HL-60 (cell line): Measurements from ENCODE around the gene TTLL8.

ENCODE experiments used
- DNase-seq, 2 experiments: peaks; one replicate each; pipeline ENCODE4 v3.0.0-alpha.2; 2010 to 2020; ENCODE audit warnings: low read depth in 1 of 2, low spot score in 1 of 2
- H3K27ac ChIP-seq: fragments of 250-450 bp; sonication (Bioruptor Pico); replicated peaks from 2 replicates; pipeline ENCODE4 v1.5.1; 2020; ENCODE audit warnings: mild to moderate bottlenecking, moderate library complexity
- H3K27me3 ChIP-seq: fragments of 250-450 bp; sonication (Bioruptor Pico); 2 replicates; pipeline ENCODE4 v1.5.1; 2021; ENCODE audit warnings: mild to moderate bottlenecking, moderate library complexity; ENCODE audit not compliant: insufficient read depth, poor library complexity, severe bottlenecking
- H3K4me3 ChIP-seq: replicated peaks from 2 replicates; pipeline ENCODE4 v1.5.1; 2011; ENCODE audit warnings: mild to moderate bottlenecking, control low read depth, low read length; ENCODE audit not compliant: insufficient read depth
- GABPA ChIP-seq: IDR thresholded peaks from 2 replicates; pipeline ENCODE4 v1.6.1; 2012; ENCODE audit warnings: low read depth
- POLR2AphosphoS5 ChIP-seq: IDR thresholded peaks from 2 replicates; pipeline ENCODE4 v1.6.1; 2012; ENCODE audit warnings: low read depth
- REST ChIP-seq: IDR thresholded peaks from 2 replicates; pipeline ENCODE4 v1.6.1; 2012; ENCODE audit warnings: low read depth; ENCODE audit not compliant: insufficient replicate concordance
- SPI1 ChIP-seq: IDR thresholded peaks from 2 replicates; pipeline ENCODE4 v1.6.1; 2012; ENCODE audit warnings: low read depth, mild to moderate bottlenecking, borderline replicate concordance
- long read RNA-seq: library from polyadenylated mRNA; unstranded; transcript quantifications from one replicate; pipeline ENCODE4 v2.0.0, GENCODE V29; 2020
- TF ChIP-seq, protein P1 (sequence below): IDR thresholded peaks from one replicate; pipeline ENCODE4 v1.5.1; 2011; ENCODE audit warnings: low read length, control low read depth, inconsistent platforms; ENCODE audit not compliant: insufficient read depth

TTLL8 gene
- long read RNA-seq = 0 reads

DNA sequence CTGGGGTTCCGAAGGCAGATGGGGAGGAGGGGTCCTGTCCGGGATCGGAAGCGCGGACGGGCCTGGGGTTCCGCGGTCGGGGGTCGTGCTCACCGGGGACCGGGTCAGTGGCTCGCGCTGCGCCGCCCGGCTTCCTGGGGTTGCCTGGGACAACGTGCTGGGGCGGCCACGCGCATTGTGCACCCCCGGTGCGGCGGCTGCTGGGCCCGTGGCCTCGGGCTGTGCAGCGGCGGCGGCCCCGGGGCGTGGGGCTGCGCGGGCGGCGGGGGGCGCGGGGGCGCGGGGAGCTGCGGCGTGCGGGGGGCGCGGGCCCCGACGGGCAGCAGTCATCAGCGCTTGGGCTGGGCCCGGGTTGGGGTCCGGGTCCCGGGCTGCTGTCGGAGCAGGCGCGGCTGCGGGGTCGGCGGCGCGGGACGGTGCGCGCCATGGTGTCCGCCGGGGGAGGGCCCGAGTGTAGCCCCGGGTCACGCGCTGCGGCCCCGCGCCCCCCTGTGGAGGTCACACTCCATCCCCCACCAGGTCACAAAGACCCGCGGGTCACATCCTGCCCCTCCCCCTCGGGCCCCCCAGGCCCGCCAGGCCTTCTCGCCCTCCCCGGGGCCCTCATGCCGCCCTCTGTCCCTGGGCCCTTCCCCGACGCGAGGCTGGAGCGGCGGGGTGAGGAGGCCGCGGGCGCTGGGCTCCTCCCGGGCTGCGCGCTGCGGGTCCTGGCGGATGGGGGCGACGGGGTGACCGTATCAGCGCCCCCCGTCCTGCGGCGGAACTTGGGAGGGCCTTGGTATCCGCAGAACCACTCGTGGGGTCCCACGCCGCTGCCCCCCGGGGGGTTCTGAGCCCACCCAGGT is at the start of gene TTLL8:
Gene TTLL8 (minus strand): TSS at position 238 of the 845 bp plus-strand sequence.
- no peak within 1 kb of the TSS for H3K27ac ChIP-seq
- H3K4me3 ChIP-seq = no peak within 1 kb of the TSS
- no peak for DNase-seq
- TF ChIP-seq POLR2AphosphoS5 = no peak
- no peak for TF ChIP-seq REST
- TF ChIP-seq, protein P1, sequence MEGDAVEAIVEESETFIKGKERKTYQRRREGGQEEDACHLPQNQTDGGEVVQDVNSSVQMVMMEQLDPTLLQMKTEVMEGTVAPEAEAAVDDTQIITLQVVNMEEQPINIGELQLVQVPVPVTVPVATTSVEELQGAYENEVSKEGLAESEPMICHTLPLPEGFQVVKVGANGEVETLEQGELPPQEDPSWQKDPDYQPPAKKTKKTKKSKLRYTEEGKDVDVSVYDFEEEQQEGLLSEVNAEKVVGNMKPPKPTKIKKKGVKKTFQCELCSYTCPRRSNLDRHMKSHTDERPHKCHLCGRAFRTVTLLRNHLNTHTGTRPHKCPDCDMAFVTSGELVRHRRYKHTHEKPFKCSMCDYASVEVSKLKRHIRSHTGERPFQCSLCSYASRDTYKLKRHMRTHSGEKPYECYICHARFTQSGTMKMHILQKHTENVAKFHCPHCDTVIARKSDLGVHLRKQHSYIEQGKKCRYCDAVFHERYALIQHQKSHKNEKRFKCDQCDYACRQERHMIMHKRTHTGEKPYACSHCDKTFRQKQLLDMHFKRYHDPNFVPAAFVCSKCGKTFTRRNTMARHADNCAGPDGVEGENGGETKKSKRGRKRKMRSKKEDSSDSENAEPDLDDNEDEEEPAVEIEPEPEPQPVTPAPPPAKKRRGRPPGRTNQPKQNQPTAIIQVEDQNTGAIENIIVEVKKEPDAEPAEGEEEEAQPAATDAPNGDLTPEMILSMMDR = no peak
- no peak for TF ChIP-seq GABPA
- no peak for TF ChIP-seq SPI1
- H3K27me3 ChIP-seq = peaks cover 2% of the 10 kb centered on the region

- Histone ChIP-seq H3K27ac (no peak overlapping the region), H3K27me3 (no peaks in the 10 kb centered on the region), H3K4me3 (no peak overlapping the region)
- TF ChIP-seq SPI1 = no peak
- TF ChIP-seq, protein P1 = no peak
- no peak for TF ChIP-seq REST
- TF ChIP-seq GABPA = no peak
- no peak for TF ChIP-seq POLR2AphosphoS5
- DNase-seq = no peak
Observed at GRCh38 chr22:50107529-50107928, 49.4 kb upstream of the TTLL8 start.

DNA sequence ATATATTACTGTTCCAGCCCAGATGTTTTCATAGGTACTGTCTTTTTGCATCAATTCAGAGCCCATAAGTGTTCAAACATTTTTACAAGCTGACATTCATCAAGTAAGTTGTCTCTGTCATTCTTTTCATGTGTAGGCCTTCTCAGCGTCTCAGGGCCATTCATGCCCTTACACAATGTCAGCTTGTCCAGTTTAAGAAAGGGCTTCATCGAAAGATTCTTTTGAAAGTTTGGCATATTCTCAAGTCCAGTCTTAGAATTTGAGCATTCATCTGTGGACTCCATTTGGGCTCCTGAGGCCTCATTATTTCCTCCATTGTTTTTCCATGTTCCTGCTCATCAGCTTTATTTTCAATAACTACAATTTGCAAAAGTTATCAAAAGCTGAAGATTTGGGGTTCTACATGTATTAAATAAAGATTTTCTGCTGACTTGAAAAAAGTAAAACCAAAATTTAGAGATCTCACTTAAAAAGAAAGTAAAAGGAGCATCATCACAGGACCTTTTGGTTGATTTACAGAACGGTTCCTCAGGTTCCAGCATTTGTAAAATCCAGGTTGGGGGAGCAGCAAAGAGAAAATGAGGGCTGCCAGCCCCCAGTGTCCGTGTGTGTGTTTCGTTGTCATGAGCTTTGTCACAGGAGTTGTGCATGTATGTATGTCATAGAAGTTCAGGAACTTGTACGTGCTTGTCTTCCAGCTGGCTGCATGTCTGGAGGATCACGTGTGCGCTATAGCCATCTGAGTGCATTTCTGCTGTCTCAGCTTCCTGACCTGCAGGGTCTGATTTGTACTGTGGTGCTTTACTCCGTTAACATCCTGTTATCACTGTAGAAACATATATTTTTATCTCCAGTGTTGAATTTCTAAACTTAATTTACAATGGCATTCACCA is 47.4 kb upstream of the TTLL8 start:
- Histone ChIP-seq H3K27ac (no peak overlapping the region), H3K4me3 (no peak overlapping the region), H3K27me3 (no peaks in the 10 kb centered on the region)
- peak in 1 of 2 experiments; percentile 44 for DNase-seq
- no peak for TF ChIP-seq POLR2AphosphoS5
- no peak for TF ChIP-seq SPI1
- TF ChIP-seq, protein P1 = no peak
- TF ChIP-seq REST = no peak
- no peak for TF ChIP-seq GABPA
